Adipocyte (in vitro differentiated cells): ENCODE measurements around the gene BCHE.

Experiments used
- DNase-seq: peaks from one replicate; pipeline ENCODE4 v3.0.0-alpha.2; 2015; ENCODE audit warnings: low read depth
- H3K27me3 ChIP-seq: replicated peaks from 2 replicates; pipeline ENCODE4 v1.7.0; 2013; ENCODE audit warnings: mild to moderate bottlenecking, low read length, moderate library complexity; ENCODE audit not compliant: control insufficient read depth, insufficient read depth
- H3K36me3 ChIP-seq: 2 replicates; pipeline ENCODE4 v1.7.0; 2013; ENCODE audit warnings: low read length, mild to moderate bottlenecking, moderate library complexity; ENCODE audit not compliant: control insufficient read depth, insufficient read depth, severe bottlenecking
- H3K4me1 ChIP-seq: 2 replicates; pipeline ENCODE4 v1.7.0; 2013; ENCODE audit warnings: mild to moderate bottlenecking, low read length, moderate library complexity; ENCODE audit not compliant: control insufficient read depth, insufficient read depth
- H3K4me3 ChIP-seq: 2 replicates; pipeline ENCODE4 v1.7.0; 2013; ENCODE audit warnings: mild to moderate bottlenecking, low read length, moderate library complexity
- H3K9ac ChIP-seq: 2 replicates; pipeline ENCODE4 v1.7.0; 2013; ENCODE audit warnings: mild to moderate bottlenecking, low read length, moderate library complexity
- H3K9me3 ChIP-seq: 2 replicates; pipeline ENCODE4 v1.7.0; 2013; ENCODE audit warnings: mild to moderate bottlenecking, low read length, moderate library complexity; ENCODE audit not compliant: control insufficient read depth

BCHE gene

GRCh38 chr3:165784337-165784736 is 52.9 kb downstream of the BCHE start:
- Histone ChIP-seq H3K4me1 (no peaks in the 10 kb centered on the region), H3K36me3 (no peaks in the 10 kb centered on the region), H3K9me3 (no peaks in the 10 kb centered on the region), H3K4me3 (no peak overlapping the region), H3K9ac (no peak overlapping the region), H3K27me3 (no peaks in the 10 kb centered on the region)
- DNase-seq: no peak

- no peak overlapping the region for H3K9ac ChIP-seq
- no peaks in the 10 kb centered on the region for H3K36me3 ChIP-seq
- H3K9me3 ChIP-seq: no peaks in the 10 kb centered on the region
- H3K4me3 ChIP-seq: no peak overlapping the region
- H3K27me3 ChIP-seq: no peaks in the 10 kb centered on the region
- H3K4me1 ChIP-seq: no peaks in the 10 kb centered on the region
- no peak for DNase-seq
Measured at GRCh38 chr3:165783383-165783782, 53.8 kb downstream of the BCHE start.

- no peaks in the 10 kb centered on the region for H3K36me3 ChIP-seq
- H3K4me3 ChIP-seq: no peak overlapping the region
- H3K4me1 ChIP-seq: no peaks in the 10 kb centered on the region
- H3K9ac ChIP-seq: no peak overlapping the region
- no peaks in the 10 kb centered on the region for H3K27me3 ChIP-seq
- H3K9me3 ChIP-seq: no peaks in the 10 kb centered on the region
- DNase-seq: no peak
Measured at GRCh38 chr3:165778891-165779290, 58.3 kb downstream of the BCHE start.

GRCh38 chr3:165778456-165778855 is 58.8 kb downstream of the BCHE start:
- no peak for DNase-seq
- Histone ChIP-seq H3K4me1 (no peaks in the 10 kb centered on the region), H3K9me3 (no peaks in the 10 kb centered on the region), H3K4me3 (no peak overlapping the region), H3K27me3 (no peaks in the 10 kb centered on the region), H3K36me3 (no peaks in the 10 kb centered on the region), H3K9ac (no peak overlapping the region)

GRCh38 chr3:165775824-165776223 is 61.4 kb downstream of the BCHE start:
- H3K9ac ChIP-seq: no peak overlapping the region
- no peaks in the 10 kb centered on the region for H3K9me3 ChIP-seq
- H3K36me3 ChIP-seq: no peaks in the 10 kb centered on the region
- H3K4me1 ChIP-seq: no peaks in the 10 kb centered on the region
- no peaks in the 10 kb centered on the region for H3K27me3 ChIP-seq
- no peak overlapping the region for H3K4me3 ChIP-seq
- DNase-seq: no peak

- Histone ChIP-seq H3K36me3 (no peaks in the 10 kb centered on the region), H3K9ac (no peak overlapping the region), H3K27me3 (no peaks in the 10 kb centered on the region), H3K4me1 (no peaks in the 10 kb centered on the region), H3K4me3 (no peak overlapping the region), H3K9me3 (peaks cover 4% of the 10 kb centered on the region)
- no peak for DNase-seq
Measured at GRCh38 chr3:165770781-165771180, 66.4 kb downstream of the BCHE start.

- Histone ChIP-seq H3K36me3 (no peaks in the 10 kb centered on the region), H3K9me3 (peaks cover 6% of the 10 kb centered on the region), H3K9ac (no peak overlapping the region), H3K27me3 (no peaks in the 10 kb centered on the region), H3K4me3 (no peak overlapping the region), H3K4me1 (no peaks in the 10 kb centered on the region)
- DNase-seq: no peak
Measured at GRCh38 chr3:165768680-165769079, 68.5 kb downstream of the BCHE start.

- H3K4me1 ChIP-seq: no peaks in the 10 kb centered on the region
- no peaks in the 10 kb centered on the region for H3K36me3 ChIP-seq
- no peak overlapping the region for H3K9ac ChIP-seq
- H3K9me3 ChIP-seq: no peaks in the 10 kb centered on the region
- DNase-seq: no peak
- H3K4me3 ChIP-seq: no peak overlapping the region
- H3K27me3 ChIP-seq: no peaks in the 10 kb centered on the region
Measured at GRCh38 chr3:165759041-165759440, 78.2 kb downstream of the BCHE start.

- Histone ChIP-seq H3K4me1 (no peaks in the 10 kb centered on the region), H3K9ac (no peak overlapping the region), H3K27me3 (no peaks in the 10 kb centered on the region), H3K4me3 (no peak overlapping the region), H3K36me3 (no peaks in the 10 kb centered on the region), H3K9me3 (no peaks in the 10 kb centered on the region)
- DNase-seq: no peak
Measured at GRCh38 chr3:165755571-165755970, 81.7 kb downstream of the BCHE start.

GRCh38 chr3:165754219-165755007 is 82.8 kb downstream of the BCHE start:
- H3K9me3 ChIP-seq: no peaks in the 10 kb centered on the region
- no peak overlapping the region for H3K4me3 ChIP-seq
- no peaks in the 10 kb centered on the region for H3K27me3 ChIP-seq
- H3K36me3 ChIP-seq: no peaks in the 10 kb centered on the region
- H3K4me1 ChIP-seq: no peaks in the 10 kb centered on the region
- H3K9ac ChIP-seq: no peak overlapping the region
- no peak for DNase-seq

GRCh38 chr3:165753560-165753959 is 83.7 kb downstream of the BCHE start:
- Histone ChIP-seq H3K9me3 (no peaks in the 10 kb centered on the region), H3K4me1 (no peaks in the 10 kb centered on the region), H3K36me3 (no peaks in the 10 kb centered on the region), H3K27me3 (no peaks in the 10 kb centered on the region), H3K9ac (no peak overlapping the region), H3K4me3 (no peak overlapping the region)
- DNase-seq: no peak

GRCh38 chr3:165751637-165752036 is 85.6 kb downstream of the BCHE start:
- no peaks in the 10 kb centered on the region for H3K36me3 ChIP-seq
- no peak overlapping the region for H3K4me3 ChIP-seq
- no peaks in the 10 kb centered on the region for H3K9me3 ChIP-seq
- no peak for DNase-seq
- no peaks in the 10 kb centered on the region for H3K27me3 ChIP-seq
- no peak overlapping the region for H3K9ac ChIP-seq
- no peaks in the 10 kb centered on the region for H3K4me1 ChIP-seq
